GM21737 (cell line): ENCODE results near the gene SP140.
"Not testable (repeated sequence)": the region's sequence is repeated elsewhere in the genome, so short reads cannot be mapped to it uniquely, and the experiment has no call there.

ENCODE experiments used
- ATAC-seq: cut with Tn5 transposase; IDR thresholded peaks from one replicate; pipeline ENCODE4 v1.9.1; 2021; ENCODE audit warnings: mild to moderate bottlenecking, moderate library complexity; ENCODE audit not compliant: unreplicated experiment

The SP140 gene

GRCh38 chr2:230225486-230225885 is at the start of gene SP140:
Gene SP140, plus strand, starts transcription at chr2:230225736. Its CDS starts 109 bp downstream, at chr2:230225845.
- ATAC-seq = peak; percentile 67

DNA sequence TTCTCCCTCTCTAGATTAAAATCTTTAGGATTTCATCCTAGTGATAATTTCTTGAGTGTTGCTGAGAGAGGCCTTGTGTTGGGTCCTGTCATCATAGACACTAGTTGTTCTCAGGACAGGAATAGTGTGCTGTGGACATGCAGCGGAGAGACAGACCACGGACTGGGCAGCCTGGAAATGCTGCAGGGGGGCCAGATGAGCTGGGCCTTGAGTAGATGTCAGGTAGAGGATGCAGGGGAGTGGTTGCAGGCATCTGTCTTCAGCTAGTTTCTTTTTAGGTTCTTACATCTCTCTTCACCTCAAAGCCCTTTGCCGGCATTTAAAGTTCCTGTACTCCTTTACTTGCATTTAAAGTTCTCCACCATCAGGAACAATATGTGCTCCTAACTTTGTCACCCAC is 48.5 kb upstream of the SP140 start:
- ATAC-seq = no peak

GRCh38 chr2:230178546-230179485 is 46.7 kb upstream of the SP140 start:
- ATAC-seq = no peak

- no peak for ATAC-seq
Measured at GRCh38 chr2:230179907-230180306, 45.6 kb upstream of the SP140 start.

GRCh38 chr2:230181195-230181594 is 44.3 kb upstream of the SP140 start:
- ATAC-seq = no peak

GRCh38 chr2:230184727-230185578 is 40.6 kb upstream of the SP140 start:
- ATAC-seq = no peak

GRCh38 chr2:230202430-230203109 is 23.0 kb upstream of the SP140 start:
- no peak for ATAC-seq

DNA sequence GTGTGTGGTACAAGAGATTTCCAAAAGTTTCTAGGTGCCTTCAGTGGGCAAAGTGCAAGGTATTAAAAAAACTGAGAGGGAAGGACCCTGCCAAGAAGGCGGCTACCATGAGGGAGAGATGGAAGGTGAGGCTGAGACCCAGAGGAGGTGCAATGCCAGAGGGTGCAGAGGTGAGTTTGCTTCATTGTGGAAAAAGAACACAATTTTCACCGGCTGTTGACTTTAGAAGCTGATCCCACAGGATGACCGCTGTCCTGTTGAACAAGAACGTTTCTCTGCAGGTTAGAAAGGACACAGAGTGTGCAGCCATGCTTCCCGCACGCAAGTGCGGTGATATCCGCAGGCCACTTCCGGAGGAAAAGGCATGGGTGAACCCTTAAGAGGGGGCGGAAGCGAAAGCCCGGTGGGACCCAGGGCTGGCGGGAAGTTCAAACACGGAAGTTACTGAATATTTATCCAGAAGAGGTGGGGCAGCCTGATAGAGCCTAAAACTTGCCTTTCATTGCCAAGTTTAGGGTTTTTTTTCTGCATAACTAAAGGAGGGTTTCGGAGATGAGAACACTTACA is 22.3 kb upstream of the SP140 start:
- no peak for ATAC-seq

DNA sequence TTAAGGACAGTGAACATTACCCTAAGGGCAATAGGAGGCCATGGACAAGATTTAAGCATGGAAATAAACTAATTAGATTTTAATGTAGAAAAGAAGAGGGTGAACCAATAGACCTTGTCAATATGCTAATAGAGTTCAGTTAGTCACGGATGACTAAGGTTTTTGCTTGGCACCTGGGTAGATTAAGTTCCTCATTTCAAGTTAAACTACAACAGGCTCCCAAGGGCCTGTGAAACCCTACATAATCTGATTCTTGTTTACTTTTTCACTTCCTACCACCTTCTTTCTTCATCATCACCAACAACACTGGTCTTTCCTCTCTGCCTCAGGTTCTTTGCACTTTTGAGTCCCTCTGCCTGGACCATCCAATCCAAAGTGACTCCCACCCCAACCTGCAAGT is 20.5 kb upstream of the SP140 start:
- peak; percentile 50 for ATAC-seq

DNA sequence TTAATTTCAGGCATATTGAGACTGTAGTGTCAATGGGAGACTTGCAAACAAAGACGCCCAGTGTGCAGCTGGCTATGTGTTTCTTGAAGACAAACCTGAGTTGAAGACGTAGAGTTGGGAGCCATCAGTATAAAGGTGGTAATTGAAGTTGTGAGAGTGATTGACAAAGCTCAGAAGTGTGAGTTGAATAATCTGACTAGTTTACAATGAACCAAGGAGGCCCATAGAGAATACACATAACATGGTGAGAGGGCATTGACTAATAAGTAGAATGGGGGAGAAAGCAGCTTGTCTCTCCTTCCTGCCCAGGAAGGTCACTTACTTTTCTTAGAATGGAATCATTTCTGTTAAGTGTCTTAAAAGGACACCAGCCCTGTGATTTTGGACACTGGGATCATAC is 19.8 kb upstream of the SP140 start:
- ATAC-seq = no peak

- no peak for ATAC-seq
Measured at GRCh38 chr2:230208576-230208975, 17.0 kb upstream of the SP140 start.

- no peak for ATAC-seq
Measured at GRCh38 chr2:230209422-230210051, 16.0 kb upstream of the SP140 start.

DNA sequence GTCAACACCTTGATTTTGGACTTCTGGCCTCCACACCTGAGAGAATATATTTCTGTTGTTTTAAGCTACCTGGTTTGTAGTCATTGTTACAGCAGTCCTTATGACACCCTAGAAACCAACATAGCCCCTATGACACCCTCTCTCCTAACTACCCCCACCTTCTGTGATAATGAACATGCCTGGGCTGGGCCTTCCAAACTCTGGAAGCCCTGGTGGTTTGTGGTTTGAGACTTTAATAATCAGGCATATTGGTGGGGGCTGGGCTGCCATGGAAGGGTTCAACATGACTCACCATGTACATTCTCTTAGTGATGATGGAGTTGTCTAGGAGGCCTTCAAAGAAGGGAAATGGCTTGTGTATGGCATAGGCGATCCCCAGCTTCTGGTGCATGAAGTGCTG is 9.0 kb upstream of the SP140 start:
- no peak for ATAC-seq

DNA sequence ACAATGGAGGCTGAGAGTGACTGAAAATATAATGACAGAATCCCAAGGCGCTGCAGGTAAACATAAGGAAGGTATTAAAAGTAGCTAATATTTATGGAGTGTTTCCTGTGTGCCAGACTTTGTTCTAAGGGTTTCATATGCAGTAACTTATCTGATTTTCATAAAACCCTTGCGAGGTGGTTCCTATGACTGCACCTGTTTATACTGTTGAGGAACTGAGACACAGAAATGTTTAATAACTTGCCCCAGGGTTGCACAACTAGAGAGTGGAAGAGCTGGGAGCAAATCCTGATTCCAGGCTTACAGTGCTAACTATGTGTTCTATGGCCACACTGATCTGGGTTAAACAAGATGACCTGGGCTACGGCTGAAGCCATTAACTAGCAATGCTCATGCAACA is 8.1 kb upstream of the SP140 start:
- no peak for ATAC-seq

DNA sequence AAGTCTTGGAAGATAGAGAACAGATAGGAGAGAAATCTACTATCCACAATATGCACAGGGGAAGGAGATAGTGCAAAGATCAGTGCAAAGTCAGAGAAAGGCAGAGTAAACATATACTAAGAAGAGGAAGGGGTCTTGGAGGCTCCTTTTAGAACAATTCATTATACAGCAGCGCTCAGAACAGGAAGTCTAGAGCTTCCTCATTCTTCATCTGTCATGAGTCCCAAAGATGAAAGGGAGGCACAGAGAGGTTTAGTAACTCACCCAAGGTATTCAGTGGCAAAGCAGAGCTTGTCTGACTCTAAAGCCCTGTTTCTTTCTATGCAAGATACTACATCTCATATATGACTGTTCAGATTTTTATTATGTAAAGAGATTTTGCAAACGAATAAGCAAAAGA is 7.1 kb upstream of the SP140 start:
- ATAC-seq = no peak

- ATAC-seq = peak; percentile 85
Measured at GRCh38 chr2:230219419-230220331, 5.9 kb upstream of the SP140 start, which contains the start of gene SP110. Gene SP110, minus strand, starts transcription at chr2:230219984. Its CDS starts 3,057 bp downstream, at chr2:230216927.

DNA sequence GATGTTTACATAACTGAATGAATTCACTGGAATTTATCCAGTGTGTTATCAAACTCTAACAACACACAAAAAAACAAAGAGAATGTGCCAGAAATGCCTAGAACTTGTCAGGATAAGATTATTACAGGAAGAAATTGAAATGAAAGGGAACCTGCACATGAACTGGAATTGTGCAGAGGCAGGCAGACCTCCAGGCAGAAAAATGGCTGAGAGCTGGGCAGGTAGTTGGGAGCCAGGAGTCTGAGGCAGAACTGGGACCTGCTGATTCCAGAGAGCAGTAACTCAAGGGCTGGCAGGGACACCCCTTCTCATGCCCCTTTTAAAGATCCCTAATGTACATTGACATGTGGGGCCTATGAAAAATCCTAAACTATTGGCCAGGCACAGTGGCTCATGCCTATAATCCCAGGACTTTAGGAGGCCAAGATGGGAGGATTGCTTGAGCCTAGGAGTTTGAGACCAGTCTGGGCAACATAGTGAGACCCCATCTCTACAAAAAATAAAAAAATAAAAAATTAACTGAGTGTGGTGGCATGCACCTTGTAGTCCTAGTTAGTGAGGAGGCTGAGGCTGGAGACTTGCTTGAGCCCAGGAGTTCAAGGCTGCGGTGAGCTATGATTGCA is 5.1 kb upstream of the SP140 start:
- ATAC-seq = no peak

DNA sequence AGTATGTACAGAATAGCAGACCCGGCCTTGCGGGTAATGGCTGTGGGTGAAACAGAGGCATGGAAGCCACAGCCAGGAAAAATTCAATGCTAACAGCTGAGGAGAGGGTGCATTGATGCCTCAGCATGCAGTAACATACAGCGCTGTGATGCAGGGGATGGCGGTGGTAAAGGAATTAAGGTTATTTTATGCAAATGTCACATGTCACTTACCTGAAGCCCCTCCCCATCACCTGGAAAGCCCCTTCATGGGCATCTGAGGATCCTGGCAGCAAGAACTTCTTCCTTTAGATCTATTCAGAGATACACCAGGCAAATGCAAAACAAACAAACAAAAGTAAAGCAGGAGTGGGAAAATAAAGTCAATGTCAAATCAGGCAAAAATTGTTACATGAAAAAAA is 4.0 kb upstream of the SP140 start:
- no peak for ATAC-seq

GRCh38 chr2:230222829-230223228 is 2.7 kb upstream of the SP140 start:
- not testable (repeated sequence) for ATAC-seq
